Measurements from ENCODE around the gene CYTL1.

Gene CYTL1

GRCh38 chr4:4995908-4996265 is 23.4 kb downstream of the CYTL1 start:
- no peak overlapping the region for H3K27ac ChIP-seq

DNA sequence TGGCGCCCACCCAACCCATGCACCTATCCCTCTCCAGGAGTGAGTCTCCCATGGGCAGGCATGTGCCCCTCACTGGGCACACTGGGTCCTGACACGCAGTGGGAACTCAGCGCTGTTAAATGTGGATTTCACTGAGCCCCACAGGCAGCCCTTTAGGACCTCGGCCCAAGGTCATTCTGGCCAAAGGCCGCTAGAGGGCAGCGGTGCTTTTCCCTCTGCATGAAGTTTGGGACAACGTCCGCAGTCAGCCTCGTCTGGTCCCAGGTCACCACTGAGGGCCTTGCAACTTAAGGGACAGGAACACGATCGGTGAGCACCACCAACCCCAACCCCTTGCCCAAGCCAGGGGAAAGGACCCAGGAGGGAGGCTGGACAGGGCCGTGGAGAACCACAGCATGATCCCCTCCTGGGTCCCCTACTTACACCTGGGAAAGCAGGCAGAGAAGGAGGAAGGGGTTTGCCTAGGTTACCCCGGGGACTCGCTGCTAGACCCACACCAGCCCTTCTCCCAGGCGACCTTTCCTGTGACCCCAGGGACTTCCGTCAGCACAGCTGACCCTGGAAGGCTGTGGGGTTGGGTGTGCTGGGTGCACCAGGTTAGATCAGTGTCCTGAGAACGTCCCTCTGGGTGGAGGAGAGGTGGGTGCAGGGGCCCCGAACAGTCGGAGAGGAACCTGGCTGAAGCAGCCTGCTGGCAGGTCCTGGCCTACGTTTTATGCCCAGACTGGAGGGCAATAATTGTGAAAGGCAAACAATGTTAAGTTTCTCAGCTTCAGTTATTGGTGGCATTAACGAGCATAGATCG is 24.0 kb downstream of the CYTL1 start:
- H3K27me3 ChIP-seq (ENCODE audit: insufficient read depth, low read depth), result no peaks in the 10 kb centered on the region
- H3K4me2 ChIP-seq, result no peak overlapping the region
- peak; percentile 80 for TF ChIP-seq CTCF (conservative IDR thresholded peaks at IDR 0.05; ENCODE audit: low read depth, low read length)
- H3K36me3 ChIP-seq (ENCODE audit: insufficient read depth), result no peaks in the 10 kb centered on the region
- no peaks in the 10 kb centered on the region for H3K79me2 ChIP-seq (ENCODE audit: insufficient read depth, low read depth)
- no peak overlapping the region for H3K9ac ChIP-seq
- H3K4me1 ChIP-seq (ENCODE audit: low read depth, poor library complexity, severe bottlenecking), result no peaks in the 10 kb centered on the region
- H3K4me3 ChIP-seq (IDR thresholded peaks at IDR 0.05; ENCODE audit: insufficient read depth, low read depth, low read length), result no peak overlapping the region
- no peaks in the 10 kb centered on the region for H4K20me1 ChIP-seq (ENCODE audit: insufficient read depth)
- no peak overlapping the region for H3K27ac ChIP-seq
- H2AFZ ChIP-seq (ENCODE audit: low read depth), result no peak overlapping the region

More at GRCh38 chr4:4995908-4996265, 23.4 kb downstream of the CYTL1 start:
- Histone ChIP-seq H3K4me2 (no peak overlapping the region), H4K20me1 (ENCODE audit: insufficient read depth) (no peaks in the 10 kb centered on the region), H3K9ac (no peak overlapping the region), H3K79me2 (ENCODE audit: insufficient read depth, low read depth) (no peaks in the 10 kb centered on the region), H3K4me1 (ENCODE audit: low read depth, poor library complexity, severe bottlenecking) (no peaks in the 10 kb centered on the region), H3K36me3 (ENCODE audit: insufficient read depth) (no peaks in the 10 kb centered on the region), H3K27me3 (ENCODE audit: insufficient read depth, low read depth) (no peaks in the 10 kb centered on the region), H2AFZ (ENCODE audit: low read depth) (no peak overlapping the region), H3K4me3 (IDR thresholded peaks at IDR 0.05; ENCODE audit: insufficient read depth, low read depth, low read length) (no peak overlapping the region)
- no peak for TF ChIP-seq CTCF (conservative IDR thresholded peaks at IDR 0.05; ENCODE audit: low read depth, low read length)

DNA sequence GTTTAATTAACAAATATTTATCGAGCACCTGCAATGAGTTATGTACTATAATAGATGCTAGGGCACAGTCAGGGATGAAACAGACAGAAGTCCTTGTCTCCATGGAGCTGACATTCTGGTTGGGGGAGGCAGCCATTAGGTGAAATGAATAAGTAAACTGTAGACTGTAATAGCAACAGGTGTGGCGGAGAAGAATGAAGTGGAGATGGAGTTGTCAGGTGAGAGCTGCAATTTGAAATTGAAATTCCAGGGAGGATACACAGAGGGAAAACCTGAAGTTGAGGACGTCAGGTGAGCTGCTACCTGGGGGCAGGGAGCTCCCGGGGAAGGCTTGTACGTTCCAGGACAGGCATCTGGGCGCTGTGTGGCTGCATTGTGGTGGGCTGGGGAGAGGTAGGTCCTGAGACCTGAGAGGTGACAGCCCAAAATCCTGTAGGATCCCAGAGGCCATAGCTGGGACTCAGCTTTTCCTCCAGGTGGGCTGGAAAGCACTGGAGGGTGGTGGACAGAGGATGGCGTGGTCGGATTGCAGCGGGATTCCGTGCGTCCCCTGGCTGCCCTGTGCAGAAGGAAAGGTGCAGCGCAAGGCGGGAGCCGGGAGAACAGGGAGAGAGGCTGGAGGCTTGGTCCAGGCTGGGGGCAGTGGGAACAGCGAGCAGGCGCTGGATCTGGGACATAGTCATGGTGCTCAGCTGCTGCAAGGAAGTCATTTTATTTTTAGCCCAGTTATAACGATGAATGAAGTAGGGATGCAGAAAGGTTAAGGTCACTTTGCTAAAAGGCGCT is 24.8 kb downstream of the CYTL1 start:
- Histone ChIP-seq H3K79me2 (ENCODE audit: insufficient read depth, low read depth) (no peaks in the 10 kb centered on the region), H3K4me3 (IDR thresholded peaks at IDR 0.05; ENCODE audit: insufficient read depth, low read depth, low read length) (no peak overlapping the region), H3K27ac (no peak overlapping the region), H2AFZ (ENCODE audit: low read depth) (no peak overlapping the region), H3K36me3 (ENCODE audit: insufficient read depth) (no peaks in the 10 kb centered on the region), H3K27me3 (ENCODE audit: insufficient read depth, low read depth) (no peaks in the 10 kb centered on the region), H3K9ac (no peak overlapping the region), H4K20me1 (ENCODE audit: insufficient read depth) (no peaks in the 10 kb centered on the region), H3K4me1 (ENCODE audit: low read depth, poor library complexity, severe bottlenecking) (no peaks in the 10 kb centered on the region), H3K4me2 (no peak overlapping the region)
- TF ChIP-seq CTCF (conservative IDR thresholded peaks at IDR 0.05; ENCODE audit: low read depth, low read length), result no peak

GRCh38 chr4:4992833-4993232 is 26.4 kb downstream of the CYTL1 start:
- H3K4me2 ChIP-seq, result no peak overlapping the region
- no peaks in the 10 kb centered on the region for H3K36me3 ChIP-seq (ENCODE audit: insufficient read depth)
- H4K20me1 ChIP-seq (ENCODE audit: insufficient read depth), result no peaks in the 10 kb centered on the region
- H2AFZ ChIP-seq (ENCODE audit: low read depth), result no peak overlapping the region
- no peak overlapping the region for H3K9ac ChIP-seq
- H3K79me2 ChIP-seq (ENCODE audit: insufficient read depth, low read depth), result no peaks in the 10 kb centered on the region
- H3K27me3 ChIP-seq (ENCODE audit: insufficient read depth, low read depth), result no peaks in the 10 kb centered on the region
- TF ChIP-seq CTCF (conservative IDR thresholded peaks at IDR 0.05; ENCODE audit: low read depth, low read length), result no peak
- no peak overlapping the region for H3K27ac ChIP-seq
- H3K4me3 ChIP-seq (IDR thresholded peaks at IDR 0.05; ENCODE audit: insufficient read depth, low read depth, low read length), result no peak overlapping the region
- H3K4me1 ChIP-seq (ENCODE audit: low read depth, poor library complexity, severe bottlenecking), result no peaks in the 10 kb centered on the region
